Measurements from ENCODE around the gene CACNA2D3.
A peak's percentile ranks its signal among the peaks of the same experiment; 100 is the strongest.

- TF ChIP-seq EZH2 (IDR thresholded peaks at IDR 0.05; ENCODE audit: borderline replicate concordance) (no peak), CTCF (IDR thresholded peaks at IDR 0.05; ENCODE audit: poor library complexity) (peak; percentile 54)
Measured at GRCh38 chr3:54830658-54831057, 708.3 kb downstream of the CACNA2D3 start.

Data from hepatocyte (in vitro differentiated cells).